ENCODE measurements around the gene LY6G6F. TPM values are rescaled to one million over a fixed set of nuclear protein-coding genes. Genes with fewer than 3 reads are reported as not detected.
A peak's percentile ranks its signal among the peaks of the same experiment; 100 is the strongest.

The LY6G6F gene
- total and polyA plus RNA-seq, 4 donors = not detected

DNA sequence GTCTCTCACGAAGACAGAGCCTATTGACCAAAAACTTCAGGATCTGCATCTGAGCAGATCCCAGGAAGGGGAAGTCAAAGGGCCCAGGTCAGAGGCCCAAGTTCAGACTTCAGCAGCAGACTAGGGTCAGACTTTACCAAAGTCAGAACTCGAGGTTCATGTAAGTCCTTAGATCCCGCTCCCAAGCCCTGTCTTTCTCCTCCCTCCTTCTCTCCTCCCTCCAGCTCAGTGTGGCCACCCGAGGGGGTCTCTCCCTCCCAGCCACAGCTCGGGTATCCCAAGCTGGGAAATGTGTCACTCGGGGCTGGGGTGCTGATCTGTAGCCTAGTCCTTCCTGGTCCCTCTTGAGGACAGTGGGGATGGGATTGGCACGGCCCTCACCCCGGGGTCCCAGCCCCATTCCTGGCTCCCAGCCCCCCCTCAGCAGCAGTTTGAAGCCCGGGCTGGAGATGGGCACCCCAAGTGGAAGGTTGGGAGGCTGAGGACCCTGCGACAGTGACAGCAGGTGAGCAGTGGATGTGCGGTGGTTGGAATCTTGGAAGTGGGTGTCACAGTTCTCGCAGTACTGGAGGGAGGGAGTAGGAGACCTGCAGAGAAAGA, 44.4 kb upstream of the LY6G6F start:
- intact Hi-C loops (cut with DNase I) = loop anchor here in 1 of 2 donors (5.0 kb wide), 1 partner anchor 40 kb away; the partner anchor contains the start of gene PRRC2A

DNA sequence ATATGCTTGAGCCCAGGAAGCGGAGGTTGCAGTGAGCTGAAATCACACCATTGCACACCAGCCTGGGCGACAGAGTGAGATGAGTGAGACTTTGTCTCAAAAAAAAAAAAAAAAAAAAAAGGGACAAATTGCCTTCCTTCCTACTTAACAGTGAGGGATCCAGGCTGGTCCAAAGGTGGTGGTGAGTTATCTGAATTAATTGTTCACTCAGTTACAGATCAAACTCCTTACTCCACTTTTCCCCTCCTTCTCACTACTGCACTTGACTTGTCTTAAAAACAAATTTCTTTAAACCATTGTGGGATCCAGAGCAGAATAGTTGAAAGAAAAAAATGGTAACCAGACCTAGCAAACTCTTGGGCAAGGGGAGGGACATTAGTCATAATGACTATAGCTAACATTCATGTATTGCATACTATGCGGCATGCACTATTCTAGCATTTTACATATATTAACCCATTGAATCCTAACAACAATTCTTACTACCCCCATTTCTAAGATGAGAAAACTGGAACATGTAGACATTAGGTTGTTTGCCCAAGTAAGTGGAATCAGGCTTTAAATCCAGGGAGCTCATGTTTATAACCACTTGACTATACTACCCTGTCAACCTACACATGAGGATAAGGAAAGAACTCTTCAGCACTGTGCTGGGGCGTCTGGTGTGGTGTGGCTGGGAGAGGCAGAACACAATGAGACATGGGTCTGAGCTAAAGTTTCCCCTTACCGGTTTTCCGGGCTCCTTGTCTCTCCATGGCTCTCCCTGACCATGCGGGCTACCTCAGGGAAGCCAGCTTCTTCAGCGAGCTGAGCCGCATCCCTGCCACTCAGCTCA, 43.3 kb upstream of the LY6G6F start:
- H3K4me1 ChIP-seq (ENCODE audit: control insufficient read depth in 1 of 2, insufficient read depth in 2 of 2, low read length in 2 of 2) = no peaks in the 10 kb centered on the region
- intact Hi-C loops (cut with DNase I) = loop anchor here in 1 of 2 donors (5.0 kb wide), 1 partner anchor 41 kb away; the partner anchor contains the start of gene PRRC2A

More for the DNA sequence above, 44.4 kb upstream of the LY6G6F start:
- WGBS, 2 donors = 85 to 88% methylated on average over 12 of the region's 12 CpGs
- Histone ChIP-seq H3K4me1 (ENCODE audit: control insufficient read depth in 1 of 2, insufficient read depth in 2 of 2, low read length in 2 of 2) (no peaks in the 10 kb centered on the region), H3K9me3 (ENCODE audit: control insufficient read depth, low read length) (no peaks in the 10 kb centered on the region), H3K36me3 (ENCODE audit: control insufficient read depth in 1 of 2, insufficient read depth in 2 of 2, low read length in 1 of 2) (peaks cover 0 to under 1% of the 10 kb centered on the region in 2 donors), H3K4me3 (ENCODE audit: low read length in 2 of 2) (no peak overlapping the region), H3K27me3 (ENCODE audit: control insufficient read depth in 1 of 2, insufficient read depth in 2 of 2, low read length in 1 of 2) (no peaks in the 10 kb centered on the region), H3K27ac (ENCODE audit: low read depth in 1 of 2, low read length in 2 of 2) (no peak overlapping the region)
- ATAC-seq (ENCODE audit: low FRiP score) (no peak), DNase-seq (no peak)

DNA sequence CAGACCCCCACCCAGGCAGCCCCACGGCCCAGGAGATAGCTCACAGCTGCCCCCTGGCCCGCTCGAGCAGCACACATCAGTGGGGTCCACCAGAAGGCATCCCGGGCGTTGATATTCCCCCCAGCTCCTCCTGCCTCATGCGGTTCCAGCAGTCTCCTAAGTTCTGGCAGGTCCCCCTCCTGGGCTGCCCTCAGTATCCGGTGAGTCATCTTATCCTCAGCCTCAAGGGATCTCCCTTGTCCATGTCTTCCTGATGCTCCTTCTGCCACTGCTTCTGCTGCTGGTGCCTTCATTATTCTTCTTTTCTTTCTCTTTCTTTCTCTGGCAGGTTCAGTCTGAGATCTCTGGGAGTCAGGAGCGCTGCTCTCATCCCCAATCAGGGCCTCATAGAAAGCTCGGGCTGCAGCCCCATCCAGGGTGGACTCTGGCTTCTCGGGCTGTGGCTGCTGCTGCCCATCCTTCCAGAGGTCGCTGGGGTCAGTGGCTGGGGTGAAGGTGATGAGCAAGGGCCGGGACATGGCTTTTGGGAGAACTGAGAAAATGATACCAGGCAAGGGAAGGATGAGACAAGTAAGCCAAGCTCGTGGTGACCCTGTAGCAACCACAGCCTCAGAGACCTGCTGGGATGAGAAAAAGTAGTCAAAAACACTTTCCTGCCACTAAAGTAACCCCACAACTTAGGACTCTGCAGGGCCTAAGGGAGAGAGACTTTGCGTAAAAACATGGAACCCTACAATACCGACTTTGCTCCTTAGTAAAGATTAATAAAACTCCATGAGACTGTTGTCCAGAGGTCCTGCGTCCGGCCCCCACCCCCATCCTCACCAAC, 42.5 kb upstream of the LY6G6F start:
- 8 to 9% methylated on average over 17 of the region's 17 CpGs for WGBS, 2 donors
- Histone ChIP-seq H3K4me1 (ENCODE audit: control insufficient read depth in 1 of 2, insufficient read depth in 2 of 2, low read length in 2 of 2) (no peaks in the 10 kb centered on the region), H3K9me3 (ENCODE audit: control insufficient read depth, low read length) (no peaks in the 10 kb centered on the region), H3K27me3 (ENCODE audit: control insufficient read depth in 1 of 2, insufficient read depth in 2 of 2, low read length in 1 of 2) (no peaks in the 10 kb centered on the region), H3K27ac (ENCODE audit: low read depth in 1 of 2, low read length in 2 of 2) (peak overlapping the region; percentile 28 to 86), H3K36me3 (ENCODE audit: control insufficient read depth in 1 of 2, insufficient read depth in 2 of 2, low read length in 1 of 2) (peaks cover 0 to 6% of the 10 kb centered on the region in 2 donors), H3K4me3 (ENCODE audit: low read length in 2 of 2) (peak overlapping the region; percentile 46 to 49)
- intact Hi-C loops (cut with DNase I) = loop anchor here in 1 of 2 donors (1.0 to 5.0 kb wide), 2 partner anchors 12 to 42 kb away; partner anchors contain the start of genes BAG6 and PRRC2A
- DNase-seq (peak; percentile 71 to 83), ATAC-seq (ENCODE audit: low FRiP score) (peak; percentile 30)

More for the DNA sequence above, 43.3 kb upstream of the LY6G6F start:
- H3K27ac ChIP-seq (ENCODE audit: low read depth in 1 of 2, low read length in 2 of 2) = peak overlapping the region in 1 of 2 donors; percentile 86
- peak overlapping the region; percentile 23 to 46 for H3K4me3 ChIP-seq (ENCODE audit: low read length in 2 of 2)
- 46 to 56% methylated on average over 9 of the region's 9 CpGs for WGBS, 2 donors
- H3K9me3 ChIP-seq (ENCODE audit: control insufficient read depth, low read length) = no peaks in the 10 kb centered on the region
- no peak for DNase-seq
- no peak for ATAC-seq (ENCODE audit: low FRiP score)
- H3K36me3 ChIP-seq (ENCODE audit: control insufficient read depth in 1 of 2, insufficient read depth in 2 of 2, low read length in 1 of 2) = peaks cover 0 to 2% of the 10 kb centered on the region in 2 donors
- no peaks in the 10 kb centered on the region for H3K27me3 ChIP-seq (ENCODE audit: control insufficient read depth in 1 of 2, insufficient read depth in 2 of 2, low read length in 1 of 2)

DNA sequence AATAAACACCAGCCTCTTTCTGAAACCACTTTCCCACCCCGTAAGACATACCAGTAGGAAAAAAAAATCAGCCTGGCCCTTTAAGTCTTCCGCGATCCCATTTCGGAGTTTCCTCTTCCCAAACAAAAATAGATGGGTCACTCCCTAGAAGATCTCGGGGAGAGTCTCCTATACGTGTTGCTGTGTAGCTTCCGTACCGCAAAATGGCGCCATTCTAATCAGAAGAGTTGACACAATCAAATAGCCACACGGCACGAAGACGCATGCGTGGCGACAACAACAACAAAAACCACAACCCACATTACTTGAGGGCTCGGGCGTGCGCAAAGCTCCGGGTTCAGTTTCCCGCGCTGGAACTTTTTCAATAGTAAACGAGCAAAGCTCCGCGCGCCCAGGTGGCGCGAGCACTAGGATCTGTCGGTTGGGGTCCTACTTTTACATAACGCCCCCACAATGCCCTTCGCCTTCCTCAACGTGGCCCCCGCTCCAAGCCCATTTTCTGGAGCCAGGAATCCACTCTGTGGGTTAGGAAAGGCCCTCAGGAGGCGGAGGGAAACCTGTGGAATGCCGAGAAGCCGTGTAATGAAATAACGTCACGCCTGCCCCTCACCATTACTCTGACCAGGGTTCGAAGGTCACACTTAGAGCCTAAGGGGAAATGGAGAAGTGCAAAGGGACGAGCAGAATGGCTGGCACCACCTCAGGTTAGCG, 41.7 kb upstream of the LY6G6F start, which contains the start of gene GPANK1:
TSS of gene GPANK1 (minus strand) at position 208 of the 711 bp plus-strand sequence. CDS start 519 bp downstream, outside the sequence.
- H3K36me3 ChIP-seq (ENCODE audit: control insufficient read depth in 1 of 2, insufficient read depth in 2 of 2, low read length in 1 of 2) = peaks cover 0 to 11% of the 10 kb centered on the region in 2 donors
- H3K4me3 ChIP-seq (ENCODE audit: low read length in 2 of 2) = peak within 1 kb of the TSS; percentile 46 to 49
- H3K27me3 ChIP-seq (ENCODE audit: control insufficient read depth in 1 of 2, insufficient read depth in 2 of 2, low read length in 1 of 2) = no peaks in the 10 kb centered on the region
- peak within 1 kb of the TSS; percentile 49 to 86 for H3K27ac ChIP-seq (ENCODE audit: low read depth in 1 of 2, low read length in 2 of 2)
- H3K4me1 ChIP-seq (ENCODE audit: control insufficient read depth in 1 of 2, insufficient read depth in 2 of 2, low read length in 2 of 2) = no peaks in the 10 kb centered on the region
- WGBS, 2 donors = 0% methylated on average over 39 of the region's 39 CpGs
- intact Hi-C loops (cut with DNase I) = loop anchor here in 1 of 2 donors (1.0 to 5.0 kb wide), 3 partner anchors 13 to 127 kb away; partner anchors contain the start of genes BAG6 and PRRC2A
- ATAC-seq (ENCODE audit: low FRiP score) (peak; percentile 87), DNase-seq (peak; percentile 94 to 95)
- H3K9me3 ChIP-seq (ENCODE audit: control insufficient read depth, low read length) = no peaks in the 10 kb centered on the region

DNA sequence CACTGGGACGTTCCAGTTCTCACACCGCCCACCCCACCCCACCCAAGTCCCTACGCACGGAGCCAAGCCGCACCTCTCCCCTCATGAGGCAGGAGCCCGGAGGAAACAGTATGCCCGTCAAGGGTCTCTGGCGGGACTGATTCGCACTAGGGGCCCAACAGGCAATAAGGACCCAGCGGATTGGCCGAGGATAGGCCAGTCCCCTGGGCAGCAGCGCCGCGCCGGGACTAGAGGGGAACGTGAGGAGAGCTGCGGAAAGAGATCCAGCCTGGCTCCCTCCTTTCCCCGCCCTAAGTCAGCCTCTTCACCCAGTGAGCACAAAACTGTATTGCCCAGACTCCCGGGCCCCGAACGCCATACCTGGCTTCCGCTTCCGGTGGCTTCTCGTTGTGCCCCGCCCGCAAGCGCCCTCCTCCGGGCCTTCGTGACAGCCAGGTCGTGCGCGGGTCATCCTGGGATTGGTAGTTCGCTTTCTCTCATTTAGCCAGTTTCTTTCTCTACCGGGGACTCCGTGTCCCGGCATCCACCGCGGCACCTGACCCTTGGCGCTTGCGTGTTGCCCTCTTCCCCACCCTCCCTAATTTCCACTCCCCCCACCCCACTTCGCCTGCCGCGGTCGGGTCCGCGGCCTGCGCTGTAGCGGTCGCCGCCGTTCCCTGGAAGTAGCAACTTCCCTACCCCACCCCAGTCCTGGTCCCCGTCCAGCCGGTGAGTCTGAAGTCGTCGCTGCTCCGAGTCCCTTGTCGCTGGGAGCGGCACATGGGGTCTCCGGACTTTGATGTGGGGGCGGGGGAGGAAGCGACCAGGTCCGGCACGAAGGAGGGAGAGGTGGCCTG, 40.9 kb upstream of the LY6G6F start, which contains the start of gene CSNK2B:
TSS of gene CSNK2B (plus strand) at position 580 of the 836 bp plus-strand sequence. CDS start 752 bp downstream, outside the sequence.
- Histone ChIP-seq H3K4me1 (ENCODE audit: control insufficient read depth in 1 of 2, insufficient read depth in 2 of 2, low read length in 2 of 2) (no peaks in the 10 kb centered on the region), H3K27ac (ENCODE audit: low read depth in 1 of 2, low read length in 2 of 2) (peak within 1 kb of the TSS; percentile 49 to 86), H3K36me3 (ENCODE audit: control insufficient read depth in 1 of 2, insufficient read depth in 2 of 2, low read length in 1 of 2) (peaks cover 0 to 11% of the 10 kb centered on the region in 2 donors), H3K9me3 (ENCODE audit: control insufficient read depth, low read length) (no peaks in the 10 kb centered on the region), H3K4me3 (ENCODE audit: low read length in 2 of 2) (peak within 1 kb of the TSS; percentile 55 to 77), H3K27me3 (ENCODE audit: control insufficient read depth in 1 of 2, insufficient read depth in 2 of 2, low read length in 1 of 2) (no peaks in the 10 kb centered on the region)
- ATAC-seq (ENCODE audit: low FRiP score) (peak; percentile 95), DNase-seq (peak; percentile 99)
- intact Hi-C loops (cut with DNase I) = loop anchor here in 1 of 2 donors (5.0 kb wide), 1 partner anchor 127 kb away; no protein-coding TSS in a partner anchor
- WGBS, 2 donors = 0 to 1% methylated on average over 63 of the region's 63 CpGs

DNA sequence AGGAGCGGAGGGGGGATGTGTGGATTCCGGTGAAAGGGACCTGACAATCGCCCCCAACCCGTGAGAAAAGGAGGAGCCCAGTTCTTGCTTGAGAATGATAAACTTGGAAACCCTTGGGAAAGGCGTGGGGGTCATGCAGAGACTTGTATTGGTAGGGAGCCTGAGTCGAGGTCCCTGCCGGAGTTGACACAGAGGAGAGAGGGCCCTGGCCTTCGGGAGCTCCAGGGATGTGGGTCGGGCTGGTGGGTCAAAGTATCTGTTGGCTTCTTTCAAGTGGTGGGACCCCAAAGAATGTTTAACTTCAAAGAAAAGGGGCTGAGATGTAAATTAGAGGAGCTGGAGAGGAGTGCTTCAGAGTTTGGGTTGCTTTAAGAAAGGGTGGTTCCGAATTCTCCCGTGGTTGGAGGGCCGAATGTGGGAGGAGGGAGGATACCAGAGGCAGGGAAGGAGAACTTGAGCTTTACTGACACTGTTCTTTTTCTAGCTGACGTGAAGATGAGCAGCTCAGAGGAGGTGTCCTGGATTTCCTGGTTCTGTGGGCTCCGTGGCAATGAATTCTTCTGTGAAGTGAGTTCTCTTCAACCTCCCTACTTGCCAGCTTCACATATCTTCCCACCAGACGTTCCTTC, 40.2 kb upstream of the LY6G6F start:
- ATAC-seq (ENCODE audit: low FRiP score) (no peak), DNase-seq (no peak)
- intact Hi-C loops (cut with DNase I) = loop anchor here in 1 of 2 donors (5.0 kb wide), 1 partner anchor 126 kb away; no protein-coding TSS in a partner anchor
- H3K27me3 ChIP-seq (ENCODE audit: control insufficient read depth in 1 of 2, insufficient read depth in 2 of 2, low read length in 1 of 2) = no peaks in the 10 kb centered on the region
- peak overlapping the region in 1 of 2 donors; percentile 43 for H3K27ac ChIP-seq (ENCODE audit: low read depth in 1 of 2, low read length in 2 of 2)
- 5 to 6% methylated on average over 15 of the region's 15 CpGs for WGBS, 2 donors
- H3K4me1 ChIP-seq (ENCODE audit: control insufficient read depth in 1 of 2, insufficient read depth in 2 of 2, low read length in 2 of 2) = no peaks in the 10 kb centered on the region
- peak overlapping the region; percentile 55 to 77 for H3K4me3 ChIP-seq (ENCODE audit: low read length in 2 of 2)
- no peaks in the 10 kb centered on the region for H3K9me3 ChIP-seq (ENCODE audit: control insufficient read depth, low read length)
- H3K36me3 ChIP-seq (ENCODE audit: control insufficient read depth in 1 of 2, insufficient read depth in 2 of 2, low read length in 1 of 2) = peaks cover 0 to 11% of the 10 kb centered on the region in 2 donors

DNA sequence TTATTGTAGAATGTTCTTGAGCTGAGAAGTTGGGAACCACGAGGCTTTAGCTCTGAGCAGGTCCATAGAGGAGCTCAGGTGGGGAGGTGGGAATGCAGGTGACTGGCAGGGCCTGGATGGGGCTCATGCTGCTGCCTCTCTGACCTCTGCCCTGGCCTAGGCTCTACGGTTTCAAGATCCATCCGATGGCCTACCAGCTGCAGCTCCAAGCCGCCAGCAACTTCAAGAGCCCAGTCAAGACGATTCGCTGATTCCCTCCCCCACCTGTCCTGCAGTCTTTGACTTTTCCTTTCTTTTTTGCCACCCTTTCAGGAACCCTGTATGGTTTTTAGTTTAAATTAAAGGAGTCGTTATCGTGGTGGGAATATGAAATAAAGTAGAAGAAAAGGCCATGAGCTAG, 37.0 kb upstream of the LY6G6F start, which contains the start of gene LY6G5B:
TSS of gene LY6G5B (plus strand) at position 301 of the 400 bp plus-strand sequence. CDS start 975 bp downstream, outside the sequence.
- Histone ChIP-seq H3K27ac (ENCODE audit: low read depth in 1 of 2, low read length in 2 of 2) (no peak within 1 kb of the TSS), H3K4me1 (ENCODE audit: control insufficient read depth in 1 of 2, insufficient read depth in 2 of 2, low read length in 2 of 2) (no peaks in the 10 kb centered on the region), H3K4me3 (ENCODE audit: low read length in 2 of 2) (no peak within 1 kb of the TSS), H3K36me3 (ENCODE audit: control insufficient read depth in 1 of 2, insufficient read depth in 2 of 2, low read length in 1 of 2) (peaks cover 0 to 12% of the 10 kb centered on the region in 2 donors), H3K27me3 (ENCODE audit: control insufficient read depth in 1 of 2, insufficient read depth in 2 of 2, low read length in 1 of 2) (no peaks in the 10 kb centered on the region), H3K9me3 (ENCODE audit: control insufficient read depth, low read length) (no peaks in the 10 kb centered on the region)
- DNase-seq (no peak), ATAC-seq (ENCODE audit: low FRiP score) (no peak)
- WGBS, 2 donors = 81 to 86% methylated on average over 8 of the region's 8 CpGs
- intact Hi-C loops (cut with DNase I) = loop anchor here in 1 of 2 donors (5.0 kb wide), 1 partner anchor 123 kb away; no protein-coding TSS in a partner anchor
